HUES48 (cell line): ENCODE data around the gene NGEF.
"Not testable (repeated sequence)": the region's sequence is repeated elsewhere in the genome, so short reads cannot be mapped to it uniquely, and the experiment has no call there.

ENCODE experiments used
- H3K27ac ChIP-seq: one replicate; pipeline ENCODE4 v1.7.0; 2013; ENCODE audit warnings: low read depth, low read length, inconsistent platforms
- H3K27me3 ChIP-seq: 2 replicates; pipeline ENCODE4 v1.6.1; 2013; ENCODE audit warnings: mild to moderate bottlenecking, low read length; ENCODE audit not compliant: control insufficient read depth, insufficient read depth
- H3K36me3 ChIP-seq: 2 replicates; pipeline ENCODE4 v1.6.1; 2013; ENCODE audit warnings: low read length; ENCODE audit not compliant: control insufficient read depth, insufficient read depth
- H3K4me1 ChIP-seq: 2 replicates; pipeline ENCODE4 v1.6.1; 2013; ENCODE audit warnings: mild to moderate bottlenecking, low read length; ENCODE audit not compliant: control insufficient read depth, insufficient read depth
- H3K4me3 ChIP-seq: 2 replicates; pipeline ENCODE4 v1.5.1; 2013; ENCODE audit warnings: mild to moderate bottlenecking, low read depth, low read length
- H3K9ac ChIP-seq: 2 replicates; pipeline ENCODE4 v1.6.1; 2013; ENCODE audit warnings: mild to moderate bottlenecking, low read depth, low read length, moderate library complexity
- H3K9me3 ChIP-seq: 2 replicates; pipeline ENCODE4 v1.6.1; 2013; ENCODE audit warnings: low read length; ENCODE audit not compliant: control insufficient read depth, insufficient read depth

The NGEF gene

DNA sequence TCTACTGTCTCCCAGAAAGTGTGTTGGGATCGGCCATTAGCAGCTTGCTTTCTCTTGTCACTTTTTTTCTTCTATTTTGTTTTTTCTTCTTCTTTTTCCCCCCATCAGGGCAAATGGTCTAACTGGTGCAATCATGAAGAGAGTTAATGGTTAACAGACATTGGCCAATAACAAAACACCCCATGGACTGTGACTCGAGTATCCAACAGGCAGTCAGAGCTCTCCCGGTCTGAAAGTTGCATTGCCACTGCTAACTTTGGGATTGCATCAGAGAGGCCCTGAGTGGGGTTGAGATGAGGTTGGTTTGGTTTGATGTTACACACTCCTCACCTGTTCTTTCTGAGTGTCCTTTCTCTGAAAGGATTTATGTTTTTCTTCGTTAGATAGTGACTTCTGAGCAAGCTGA lies 155.9 kb downstream of the NGEF start:
- no peaks in the 10 kb centered on the region for H3K27me3 ChIP-seq
- H3K27ac ChIP-seq, result no peak overlapping the region
- H3K4me1 ChIP-seq, result peaks cover 3% of the 10 kb centered on the region; the same call in 1 of the 2 replicates
- no peaks in the 10 kb centered on the region for H3K9me3 ChIP-seq
- peaks cover 58% of the 10 kb centered on the region for H3K36me3 ChIP-seq
- no peak overlapping the region for H3K9ac ChIP-seq
- H3K4me3 ChIP-seq, result no peak overlapping the region

DNA sequence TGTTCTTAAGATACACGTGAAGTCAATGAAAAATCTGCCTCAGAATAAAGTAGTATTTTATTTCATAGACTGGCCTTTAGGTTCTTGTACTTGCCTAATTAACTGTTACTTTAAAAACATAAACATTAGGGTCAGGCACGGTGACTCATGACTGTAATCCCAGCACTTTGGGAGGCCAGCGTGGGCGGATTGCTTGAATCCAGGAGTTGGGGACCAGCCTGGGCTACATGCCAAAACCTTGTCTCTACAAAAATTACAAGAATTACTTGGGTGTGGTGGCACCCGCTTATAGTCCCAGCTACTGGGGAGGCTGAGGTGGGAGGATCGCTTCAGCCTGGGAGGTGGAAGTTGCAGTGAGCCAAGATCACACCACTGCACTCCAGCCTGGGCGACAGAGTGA lies 159.0 kb downstream of the NGEF start:
- H3K4me1 ChIP-seq, result peaks cover 3% of the 10 kb centered on the region; the same call in 1 of the 2 replicates
- no peak overlapping the region for H3K27ac ChIP-seq
- no peak overlapping the region for H3K4me3 ChIP-seq
- H3K9me3 ChIP-seq, result no peaks in the 10 kb centered on the region
- peaks cover 79% of the 10 kb centered on the region for H3K36me3 ChIP-seq
- no peaks in the 10 kb centered on the region for H3K27me3 ChIP-seq
- H3K9ac ChIP-seq, result no peak overlapping the region

GRCh38 chr2:232852676-232853075 lies 160.4 kb downstream of the NGEF start:
- Histone ChIP-seq H3K9ac (no peak overlapping the region), H3K4me1 (peaks cover 3% of the 10 kb centered on the region; the same call in 1 of the 2 replicates), H3K27ac (no peak overlapping the region), H3K4me3 (no peak overlapping the region), H3K27me3 (no peaks in the 10 kb centered on the region), H3K36me3 (peaks cover 79% of the 10 kb centered on the region), H3K9me3 (no peaks in the 10 kb centered on the region)

GRCh38 chr2:232852081-232852480 lies 161.0 kb downstream of the NGEF start:
- H3K27me3 ChIP-seq, H3K27ac ChIP-seq, H3K4me3 ChIP-seq, H3K9me3 ChIP-seq, H3K9ac ChIP-seq, H3K4me1 ChIP-seq: not testable (repeated sequence)
- peaks cover 79% of the 10 kb centered on the region for H3K36me3 ChIP-seq

- Histone ChIP-seq H3K4me1 (peaks cover 3% of the 10 kb centered on the region; the same call in 1 of the 2 replicates), H3K36me3 (peaks cover 81% of the 10 kb centered on the region), H3K9me3 (no peaks in the 10 kb centered on the region), H3K4me3 (no peak overlapping the region), H3K27me3 (no peaks in the 10 kb centered on the region), H3K9ac (no peak overlapping the region), H3K27ac (no peak overlapping the region)
These were observed 163.0 kb downstream of the NGEF start for GRCh38 chr2:232850039-232850438.

DNA sequence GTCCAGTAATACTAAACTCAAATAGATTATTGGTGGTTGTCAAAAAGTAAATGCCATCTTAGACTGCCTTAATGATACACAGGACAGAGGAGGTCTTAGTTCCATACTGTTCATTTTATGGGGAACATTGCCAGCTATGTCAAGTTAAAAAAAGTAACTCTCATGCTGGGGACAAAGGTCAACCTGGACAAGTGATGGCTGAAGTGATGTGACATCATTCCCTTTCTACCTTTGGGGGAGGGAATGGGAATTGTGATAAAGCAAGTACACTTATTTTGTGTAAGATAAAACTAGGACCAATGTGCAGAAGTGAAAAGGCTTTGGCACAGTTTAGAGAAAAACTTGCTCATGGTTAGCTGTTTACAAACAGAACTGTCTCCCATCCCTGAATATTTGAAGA lies 167.0 kb downstream of the NGEF start:
- Histone ChIP-seq H3K9ac (no peak overlapping the region), H3K27me3 (no peaks in the 10 kb centered on the region), H3K4me3 (no peak overlapping the region), H3K4me1 (no peaks in the 10 kb centered on the region), H3K27ac (no peak overlapping the region), H3K9me3 (no peaks in the 10 kb centered on the region), H3K36me3 (peaks cover 90% of the 10 kb centered on the region)

DNA sequence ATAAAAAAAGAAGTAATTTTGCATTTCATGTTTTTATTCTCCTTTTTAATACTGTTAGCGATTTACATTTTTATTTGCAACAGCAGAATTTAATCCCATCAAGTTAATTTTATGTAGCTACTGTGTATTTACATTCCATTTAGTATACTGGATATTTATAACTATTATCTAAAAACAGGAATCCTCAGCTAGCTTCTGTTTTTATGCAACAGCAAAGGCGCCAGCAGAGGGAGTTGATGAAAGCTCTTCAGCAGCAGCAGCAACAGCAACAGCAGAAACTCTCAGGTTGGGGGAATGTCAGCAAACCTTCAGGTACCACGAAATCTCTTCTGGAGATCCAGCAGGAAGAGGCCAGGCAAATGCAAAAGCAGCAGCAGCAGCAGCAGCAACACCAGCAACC lies 169.2 kb downstream of the NGEF start:
- no peaks in the 10 kb centered on the region for H3K4me1 ChIP-seq
- H3K27ac ChIP-seq, result no peak overlapping the region
- H3K36me3 ChIP-seq, result peaks cover 91% of the 10 kb centered on the region
- no peaks in the 10 kb centered on the region for H3K9me3 ChIP-seq
- H3K4me3 ChIP-seq, result no peak overlapping the region
- H3K27me3 ChIP-seq, result no peaks in the 10 kb centered on the region
- H3K9ac ChIP-seq, result no peak overlapping the region

- no peak overlapping the region for H3K27ac ChIP-seq
- no peak overlapping the region for H3K9ac ChIP-seq
- H3K9me3 ChIP-seq, result no peaks in the 10 kb centered on the region
- H3K36me3 ChIP-seq, result peaks cover 88% of the 10 kb centered on the region
- H3K27me3 ChIP-seq, result no peaks in the 10 kb centered on the region
- no peaks in the 10 kb centered on the region; the same call in 1 of the 2 replicates for H3K4me1 ChIP-seq
- H3K4me3 ChIP-seq, result no peak overlapping the region
These were observed 170.4 kb downstream of the NGEF start for GRCh38 chr2:232842689-232843088.

GRCh38 chr2:232839411-232840079 lies 173.5 kb downstream of the NGEF start:
- Histone ChIP-seq H3K36me3 (peaks cover 80% of the 10 kb centered on the region), H3K4me3 (no peak overlapping the region), H3K27ac (no peak overlapping the region), H3K9me3 (no peaks in the 10 kb centered on the region), H3K9ac (no peak overlapping the region), H3K27me3 (no peaks in the 10 kb centered on the region), H3K4me1 (no peaks in the 10 kb centered on the region; the same call in 1 of the 2 replicates)

GRCh38 chr2:232838406-232838874 lies 174.6 kb downstream of the NGEF start:
- Histone ChIP-seq H3K27me3 (no peaks in the 10 kb centered on the region), H3K4me1 (no peaks in the 10 kb centered on the region; the same call in 1 of the 2 replicates), H3K9me3 (no peaks in the 10 kb centered on the region), H3K27ac (peak overlapping the region; percentile 13), H3K9ac (no peak overlapping the region), H3K4me3 (no peak overlapping the region), H3K36me3 (peaks cover 81% of the 10 kb centered on the region)

GRCh38 chr2:232836934-232837333 lies 176.1 kb downstream of the NGEF start:
- no peak overlapping the region for H3K9ac ChIP-seq
- H3K4me3 ChIP-seq, result no peak overlapping the region
- H3K4me1 ChIP-seq, result no peaks in the 10 kb centered on the region; the same call in 1 of the 2 replicates
- H3K36me3 ChIP-seq, result peaks cover 87% of the 10 kb centered on the region
- H3K27me3 ChIP-seq, result no peaks in the 10 kb centered on the region
- no peak overlapping the region for H3K27ac ChIP-seq
- no peaks in the 10 kb centered on the region for H3K9me3 ChIP-seq
